NCI-H226 (cell line): ENCODE results near the gene MCHR2.

Experiments used
- DNase-seq: peaks from one replicate; pipeline ENCODE4 v3.0.0-alpha.2; 2015

Gene MCHR2

GRCh38 chr6:99901596-99902384, 92.2 kb downstream of the MCHR2 start:
- DNase-seq, result no peak

GRCh38 chr6:99894815-99895214, 99.2 kb downstream of the MCHR2 start:
- DNase-seq, result no peak

GRCh38 chr6:99887066-99887465, 107.0 kb downstream of the MCHR2 start:
- DNase-seq, result no peak

GRCh38 chr6:99885051-99885450, 109.0 kb downstream of the MCHR2 start:
- DNase-seq, result no peak

- DNase-seq, result no peak
Measured at GRCh38 chr6:99882128-99882702, 111.8 kb downstream of the MCHR2 start.

- DNase-seq, result no peak
Measured at GRCh38 chr6:99879431-99879830, 114.6 kb downstream of the MCHR2 start.

- DNase-seq, result no peak
Measured at GRCh38 chr6:99875068-99875467, 119.0 kb downstream of the MCHR2 start.

- no peak for DNase-seq
Measured at GRCh38 chr6:99873084-99873483, 120.9 kb downstream of the MCHR2 start.

- DNase-seq, result no peak
Measured at GRCh38 chr6:99871641-99872040, 122.4 kb downstream of the MCHR2 start.
